GM23338 (cell line): Measurements from ENCODE around the gene TIMM17B. TPM values are rescaled to one million over a fixed set of nuclear protein-coding genes. Genes with fewer than 3 reads are reported as not detected.

Source experiments
- ATAC-seq: fragments of 200-7000 bp; cut with Tn5 transposase; 3 replicates; pipeline ENCODE4 v1.9.1; 2020
- DNase-seq: peaks from one replicate; pipeline ENCODE4 v3.0.0-alpha.2; 2015; ENCODE audit warnings: low spot score
- H2AFZ ChIP-seq: fragments of 200-600 bp; sonication (generic); 2 replicates; pipeline ENCODE4 v1.8.0; 2016; ENCODE audit warnings: antibody characterized with exemption, mild to moderate bottlenecking, moderate library complexity
- H3F3A ChIP-seq: fragments of 200-600 bp; sonication (generic); replicated peaks from 2 replicates; pipeline ENCODE4 v1.8.0; 2017; ENCODE audit warnings: antibody characterized with exemption, mixed run types, low read depth
- H3K27ac ChIP-seq: fragments of 200-600 bp; sonication (generic); 2 replicates; pipeline ENCODE4 v1.6.1; 2016; ENCODE audit warnings: low read depth
- H3K27me3 ChIP-seq: fragments of 200-600 bp; sonication (generic); 2 replicates; pipeline ENCODE4 v1.8.0; 2016; ENCODE audit warnings: mild to moderate bottlenecking, mixed run types, moderate library complexity; ENCODE audit not compliant: insufficient read depth
- H3K36me3 ChIP-seq: fragments of 200-600 bp; sonication (generic); 2 replicates; pipeline ENCODE4 v1.8.0; 2016; ENCODE audit warnings: mild to moderate bottlenecking; ENCODE audit not compliant: insufficient read depth
- H3K4me1 ChIP-seq: fragments of 200-600 bp; sonication (generic); 2 replicates; pipeline ENCODE4 v1.8.0; 2016; ENCODE audit warnings: mild to moderate bottlenecking, moderate library complexity; ENCODE audit not compliant: insufficient read depth
- H3K4me2 ChIP-seq: fragments of 200-600 bp; sonication (generic); 2 replicates; pipeline ENCODE4 v1.7.1; 2017; ENCODE audit warnings: mixed run types
- H3K4me3 ChIP-seq: fragments of 200-600 bp; sonication (generic); 2 replicates; pipeline ENCODE4 v1.6.1; 2016; ENCODE audit warnings: mixed run types
- H3K79me2 ChIP-seq: fragments of 200-600 bp; sonication (generic); replicated peaks from 2 replicates; pipeline ENCODE4 v1.8.0; 2017; ENCODE audit warnings: mild to moderate bottlenecking; ENCODE audit not compliant: insufficient read depth
- H3K9me2 ChIP-seq: fragments of 200-600 bp; sonication (generic); 2 replicates; pipeline ENCODE4 v1.8.0; 2017; ENCODE audit not compliant: insufficient read depth
- H4K20me1 ChIP-seq: fragments of 200-600 bp; sonication (generic); replicated peaks from 2 replicates; pipeline ENCODE4 v1.8.0; 2017; ENCODE audit warnings: mild to moderate bottlenecking; ENCODE audit not compliant: insufficient read depth
- H3K27ac Mint-ChIP-seq: 2 replicates; pipeline ENCODE4 v1.8.0; 2020; ENCODE audit warnings: inconsistent platforms, mild to moderate bottlenecking, moderate library complexity, mixed read lengths
- H3K27me3 Mint-ChIP-seq: 3 replicates; pipeline ENCODE4 v1.8.0; 2022; ENCODE audit warnings: low read depth, mild to moderate bottlenecking, moderate library complexity, mixed read lengths, inconsistent platforms; ENCODE audit not compliant: insufficient read depth, poor library complexity
- H3K36me3 Mint-ChIP-seq: 3 replicates; pipeline ENCODE4 v1.8.0; 2021; ENCODE audit warnings: low read depth, mild to moderate bottlenecking, inconsistent platforms, moderate library complexity, mixed read lengths
- H3K4me1 Mint-ChIP-seq: 3 replicates; pipeline ENCODE4 v1.8.0; 2020; ENCODE audit warnings: mild to moderate bottlenecking, inconsistent platforms, mixed read lengths
- H3K4me3 Mint-ChIP-seq: 3 replicates; pipeline ENCODE4 v1.8.0; 2021; ENCODE audit warnings: moderate library complexity, mild to moderate bottlenecking, inconsistent platforms, mixed read lengths
- H3K9me3 Mint-ChIP-seq: 3 replicates; pipeline ENCODE4 v1.8.0; 2020; ENCODE audit warnings: moderate library complexity, mild to moderate bottlenecking, inconsistent platforms, mixed read lengths
- CTCF ChIP-seq, 2 experiments: fragments of 200-600 bp in 1 of 2; sonication (generic) in 1 of 2; conservative IDR thresholded peaks; 2 replicates each; pipeline versions ENCODE4 v1.5.1 to v1.6.1; 2016 to 2017; ENCODE audit warnings: antibody characterized with exemption in 2 of 2, low read depth in 2 of 2, mild to moderate bottlenecking in 2 of 2, moderate library complexity in 1 of 2
- ETS1 ChIP-seq: IDR thresholded peaks from 2 replicates; pipeline ENCODE4 v1.6.1; 2016; ENCODE audit warnings: antibody characterized with exemption
- EZH2 ChIP-seq: fragments of 200-600 bp; sonication (generic); IDR thresholded peaks from one replicate; pipeline ENCODE4 v1.8.0; 2017; ENCODE audit warnings: antibody characterized with exemption, mild to moderate bottlenecking, low read depth; ENCODE audit not compliant: unreplicated experiment
- EZH2phosphoT487 ChIP-seq: fragments of 200-600 bp; sonication (generic); IDR thresholded peaks from one replicate; pipeline ENCODE4 v1.8.1; 2018; ENCODE audit warnings: antibody characterized with exemption; ENCODE audit not compliant: unreplicated experiment
- JUNB ChIP-seq: IDR thresholded peaks from one replicate; pipeline ENCODE4 v1.6.1; 2016; ENCODE audit warnings: antibody characterized with exemption; ENCODE audit not compliant: unreplicated experiment
- NANOG ChIP-seq: IDR thresholded peaks from 2 replicates; pipeline ENCODE4 v1.6.1; 2016; ENCODE audit warnings: antibody characterized with exemption, borderline replicate concordance
- POLR2AphosphoS5 ChIP-seq: IDR thresholded peaks from 2 replicates; pipeline ENCODE4 v1.6.1; 2016; ENCODE audit warnings: antibody characterized with exemption, low read depth
- STAT1 ChIP-seq: IDR thresholded peaks from one replicate; pipeline ENCODE4 v1.6.1; 2016; ENCODE audit warnings: antibody characterized with exemption; ENCODE audit not compliant: unreplicated experiment
- ZNF114 ChIP-seq: fragments of 250-450 bp; sonication (Bioruptor Pico); IDR thresholded peaks from 2 replicates; pipeline ENCODE4 v1.5.0; 2020; ENCODE audit warnings: mild to moderate bottlenecking, moderate library complexity
- ZNF331 ChIP-seq: fragments of 250-450 bp; sonication (Bioruptor Pico); IDR thresholded peaks from 2 replicates; pipeline ENCODE4 v1.5.0; 2020; ENCODE audit warnings: low read depth, mild to moderate bottlenecking, moderate library complexity
- polyA plus RNA-seq: library from polyadenylated mRNA; unstranded; fragments of >200 nt; fragmentation: Nextera tagmentation; extraction: Ambion mirVana; gene quantifications from 2 replicates; pipeline ENCODE4 v1.2.1, GENCODE V29; 2016
- total RNA-seq: library from RNA; depleted of rRNA; stranded (reverse); fragments of >200 nt; shearing (Covaris generic); gene quantifications from 2 replicates; pipeline ENCODE4 v1.2.3, GENCODE V29; 2014

Gene TIMM17B
- total and polyA plus RNA-seq, 2 experiments from 2014 or later, result 67.1 to 147 TPM

- peaks cover 54% of the 10 kb centered on the region for H3K36me3 Mint-ChIP-seq
- ATAC-seq (no peak), DNase-seq (no peak)
- Histone ChIP-seq H2AFZ (no peak overlapping the region), H3F3A (no peaks in the 10 kb centered on the region), H3K27ac (no peak overlapping the region), H3K9me2 (no peaks in the 10 kb centered on the region), H3K4me3 (no peak overlapping the region), H4K20me1 (no peaks in the 10 kb centered on the region), H3K36me3 (no peaks in the 10 kb centered on the region), H3K4me1 (peaks cover 7% of the 10 kb centered on the region; the same call in 1 of the 2 replicates), H3K79me2 (peaks cover 27% of the 10 kb centered on the region), H3K27me3 (no peaks in the 10 kb centered on the region), H3K4me2 (no peak overlapping the region)
- peaks cover 22% of the 10 kb centered on the region for H3K4me1 Mint-ChIP-seq
- peaks cover 13% of the 10 kb centered on the region for H3K27me3 Mint-ChIP-seq
- no peak overlapping the region for H3K4me3 Mint-ChIP-seq
- no peak for TF ChIP-seq NANOG
- TF ChIP-seq ETS1, result no peak
- TF ChIP-seq POLR2AphosphoS5, result no peak
- no peaks in the 10 kb centered on the region for H3K9me3 Mint-ChIP-seq
- no peak overlapping the region; the same call in 1 of the 2 replicates for H3K27ac Mint-ChIP-seq
These were observed 36.2 kb upstream of the TIMM17B start for GRCh38 chrX:48933757-48934156.

- Histone ChIP-seq H3K4me2 (peak overlapping the region; percentile 58), H3F3A (no peaks in the 10 kb centered on the region), H4K20me1 (no peaks in the 10 kb centered on the region), H3K36me3 (no peaks in the 10 kb centered on the region), H3K4me1 (peaks cover 5% of the 10 kb centered on the region), H3K79me2 (peaks cover 19% of the 10 kb centered on the region), H3K9me2 (no peaks in the 10 kb centered on the region), H3K27me3 (no peaks in the 10 kb centered on the region), H3K4me3 (peak overlapping the region; percentile 35), H3K27ac (peak overlapping the region; percentile 97), H2AFZ (no peak overlapping the region)
- no peak for TF ChIP-seq STAT1
- TF ChIP-seq NANOG, result peak; percentile 92
- no peak for TF ChIP-seq EZH2phosphoT487
- TF ChIP-seq ZNF331 (CRISPR knock-in tag), result no peak
- TF ChIP-seq CTCF (conservative IDR thresholded peaks at IDR 0.05; ENCODE audit: low read depth in 2 of 2), result no peak
- peaks cover 15% of the 10 kb centered on the region for H3K27me3 Mint-ChIP-seq
- H3K4me3 Mint-ChIP-seq, result peak overlapping the region; percentile 61
- DNase-seq, result peak; percentile 87
- peak overlapping the region; percentile 98 for H3K27ac Mint-ChIP-seq
- H3K9me3 Mint-ChIP-seq, result no peaks in the 10 kb centered on the region
- peaks cover 64% of the 10 kb centered on the region for H3K36me3 Mint-ChIP-seq
- H3K4me1 Mint-ChIP-seq, result peaks cover 31% of the 10 kb centered on the region
- peak; percentile 86 for ATAC-seq
These were observed 30.3 kb upstream of the TIMM17B start for GRCh38 chrX:48927736-48928382.

GRCh38 chrX:48927123-48927522 is 29.6 kb upstream of the TIMM17B start:
- no peaks in the 10 kb centered on the region for H3K27me3 ChIP-seq
- no peaks in the 10 kb centered on the region for H3K9me2 ChIP-seq
- peaks cover 5% of the 10 kb centered on the region for H3K4me1 ChIP-seq
- Mint-ChIP-seq H3K36me3 (peaks cover 67% of the 10 kb centered on the region), H3K27me3 (peaks cover 15% of the 10 kb centered on the region), H3K9me3 (no peaks in the 10 kb centered on the region), H3K4me3 (peak overlapping the region; percentile 61), H3K4me1 (peaks cover 31% of the 10 kb centered on the region), H3K27ac (peak overlapping the region; percentile 98)
- peak overlapping the region; percentile 35 for H3K4me3 ChIP-seq
- H3K79me2 ChIP-seq, result peaks cover 19% of the 10 kb centered on the region
- no peaks in the 10 kb centered on the region for H4K20me1 ChIP-seq
- no peaks in the 10 kb centered on the region for H3K36me3 ChIP-seq
- DNase-seq, result peak; percentile 74
- H3K4me2 ChIP-seq, result peak overlapping the region; percentile 58
- H3F3A ChIP-seq, result no peaks in the 10 kb centered on the region
- ATAC-seq, result peak; percentile 88
- H3K27ac ChIP-seq, result peak overlapping the region; percentile 92
- H2AFZ ChIP-seq, result no peak overlapping the region
- no peak for TF ChIP-seq JUNB
- no peak for TF ChIP-seq POLR2AphosphoS5
- no peak for TF ChIP-seq EZH2
- no peak for TF ChIP-seq STAT1
- TF ChIP-seq ETS1, result no peak
- no peak for TF ChIP-seq EZH2phosphoT487
- TF ChIP-seq ZNF114 (CRISPR knock-in tag), result no peak
- TF ChIP-seq ZNF331 (CRISPR knock-in tag), result no peak
- TF ChIP-seq CTCF (conservative IDR thresholded peaks at IDR 0.05; ENCODE audit: low read depth in 2 of 2), result no peak
- no peak for TF ChIP-seq NANOG
